WTC11 (cell line): Measurements from ENCODE around the gene PCNX4. TPM values are rescaled to one million over a fixed set of nuclear protein-coding genes. Genes with fewer than 3 reads are reported as not detected.

Source experiments
- ATAC-seq: fragments of 200-7000 bp; cut with Tn5 transposase; 2 replicates; pipeline ENCODE4 v1.10.0; 2021; ENCODE audit warnings: mild to moderate bottlenecking, moderate library complexity
- CTCF ChIA-PET: fragments of 300-600 bp; sonication (Branson Sonifier 250); formaldehyde crosslinking; loops from one replicate; lab custom pipeline; 2021; ENCODE audit warnings: antibody characterized with exemption; lab: Charles Lee
- POLR2A ChIA-PET: fragments of 350-600 bp; sonication (Branson Sonifier 250); formaldehyde crosslinking; loops from one replicate; lab custom pipeline; 2021; ENCODE audit warnings: antibody characterized with exemption; lab: Charles Lee
- DNase-seq: peaks from one replicate; pipeline ENCODE4 v3.0.0; 2021; ENCODE audit warnings: low spot score
- H3K27ac Mint-ChIP-seq: 2 replicates; pipeline ENCODE4 v1.8.0; 2021; ENCODE audit warnings: mixed read lengths
- H3K27me3 Mint-ChIP-seq: 2 replicates; pipeline ENCODE4 v1.8.0; 2021; ENCODE audit warnings: low read depth, mild to moderate bottlenecking, moderate library complexity, mixed read lengths
- H3K36me3 Mint-ChIP-seq: 2 replicates; pipeline ENCODE4 v1.8.0; 2021; ENCODE audit warnings: mixed read lengths
- H3K4me1 Mint-ChIP-seq: 2 replicates; pipeline ENCODE4 v1.8.0; 2022; ENCODE audit warnings: mixed read lengths
- H3K4me3 Mint-ChIP-seq: 2 replicates; pipeline ENCODE4 v1.8.0; 2021; ENCODE audit warnings: mild to moderate bottlenecking, moderate library complexity, mixed read lengths
- H3K9me3 Mint-ChIP-seq: 2 replicates; pipeline ENCODE4 v1.8.0; 2021; ENCODE audit warnings: mixed read lengths
- AR ChIP-seq: fragments of 250-450 bp; sonication (Bioruptor Pico); IDR thresholded peaks from 2 replicates; pipeline ENCODE4 v1.9.0; 2021; ENCODE audit warnings: mild to moderate bottlenecking
- ATF1 ChIP-seq: sonication (generic); formaldehyde crosslinking; IDR thresholded peaks from 2 replicates; pipeline ENCODE4 v1.8.1; 2023; ENCODE audit warnings: mild to moderate bottlenecking, moderate library complexity, missing genetic modification reagents
- ERG ChIP-seq: fragments of 250-450 bp; sonication (Bioruptor Pico); IDR thresholded peaks from 2 replicates; pipeline ENCODE4 v1.8.0; 2021; ENCODE audit warnings: mild to moderate bottlenecking
- ETV6 ChIP-seq: sonication (generic); formaldehyde crosslinking; IDR thresholded peaks from 2 replicates; pipeline ENCODE4 v1.8.1; 2022; ENCODE audit warnings: mild to moderate bottlenecking, missing genetic modification reagents
- FOXP4 ChIP-seq: sonication (generic); formaldehyde crosslinking; IDR thresholded peaks from 2 replicates; pipeline ENCODE4 v1.8.0; 2022; ENCODE audit warnings: mild to moderate bottlenecking, missing genetic modification reagents
- GRHL2 ChIP-seq: fragments of 250-450 bp; sonication (Bioruptor Pico); IDR thresholded peaks from 2 replicates; pipeline ENCODE4 v1.8.0; 2022; ENCODE audit warnings: mild to moderate bottlenecking, moderate library complexity; ENCODE audit not compliant: insufficient replicate concordance, severe bottlenecking
- HMGA2 ChIP-seq: fragments of 250-450 bp; sonication (Bioruptor Pico); IDR thresholded peaks from 2 replicates; pipeline ENCODE4 v1.4.0; 2021; ENCODE audit warnings: mild to moderate bottlenecking, moderate library complexity
- HMGXB4 ChIP-seq: sonication (generic); formaldehyde crosslinking; IDR thresholded peaks from 2 replicates; pipeline ENCODE4 v1.8.1; 2023; ENCODE audit warnings: mild to moderate bottlenecking, moderate library complexity, missing genetic modification reagents
- IRF2 ChIP-seq: sonication (generic); formaldehyde crosslinking; IDR thresholded peaks from 2 replicates; pipeline ENCODE4 v1.8.0; 2022; ENCODE audit warnings: low read depth, missing genetic modification reagents, borderline replicate concordance
- NFE2L1 ChIP-seq: sonication (generic); formaldehyde crosslinking; IDR thresholded peaks from 2 replicates; pipeline ENCODE4 v1.8.1; 2023; ENCODE audit warnings: missing genetic modification reagents
- NFYB ChIP-seq: sonication (generic); formaldehyde crosslinking; conservative IDR thresholded peaks from 2 replicates; pipeline ENCODE4 v1.8.0; 2022; ENCODE audit warnings: low read depth, missing genetic modification reagents
- SOX15 ChIP-seq: fragments of 250-450 bp; sonication (Bioruptor Pico); IDR thresholded peaks from 2 replicates; pipeline ENCODE4 v1.9.0; 2021; ENCODE audit warnings: mild to moderate bottlenecking
- TEAD1 ChIP-seq: sonication (generic); formaldehyde crosslinking; IDR thresholded peaks from 2 replicates; pipeline ENCODE4 v1.8.0; 2022; ENCODE audit warnings: mild to moderate bottlenecking, missing genetic modification reagents
- USF2 ChIP-seq: sonication (generic); formaldehyde crosslinking; IDR thresholded peaks from 2 replicates; pipeline ENCODE4 v1.8.1; 2023; ENCODE audit warnings: mild to moderate bottlenecking, missing genetic modification reagents, moderate library complexity
- ZNF138 ChIP-seq: sonication (generic); formaldehyde crosslinking; conservative IDR thresholded peaks from 2 replicates; pipeline ENCODE4 v1.8.1; 2022; ENCODE audit warnings: mild to moderate bottlenecking, moderate library complexity, missing genetic modification reagents
- ZNF425 ChIP-seq: fragments of 250-450 bp; sonication (Bioruptor Pico); conservative IDR thresholded peaks from 2 replicates; pipeline ENCODE4 v1.9.0; 2021; ENCODE audit warnings: mild to moderate bottlenecking
- ZNF532 ChIP-seq: fragments of 250-450 bp; sonication (Bioruptor Pico); IDR thresholded peaks from 2 replicates; pipeline ENCODE4 v1.9.0; 2021; ENCODE audit warnings: mild to moderate bottlenecking, borderline replicate concordance
- total RNA-seq: library from RNA; stranded (reverse); gene quantifications from 3 replicates; pipeline ENCODE4 v1.2.3, GENCODE V29; 2021

PCNX4 gene
- total RNA-seq, 1 experiment from 2014 or later: 31.7 TPM

- no peaks in the 10 kb centered on the region; the same call in none of the 2 replicates for H3K27me3 Mint-ChIP-seq
- TF ChIP-seq SOX15 (CRISPR knock-in tag): no peak
- peaks cover 3% of the 10 kb centered on the region; the same call in 1 of the 2 replicates for H3K36me3 Mint-ChIP-seq
- ChIA-PET POLR2A (no interaction called here), CTCF (no interaction called here)
- ATAC-seq (no peak), DNase-seq (no peak)
- H3K27ac Mint-ChIP-seq: no peak overlapping the region
- H3K4me3 Mint-ChIP-seq: no peak overlapping the region
- peaks cover 5% of the 10 kb centered on the region for H3K9me3 Mint-ChIP-seq
- H3K4me1 Mint-ChIP-seq: peaks cover 31% of the 10 kb centered on the region
Observed at GRCh38 chr14:60206249-60206670, 114.5 kb downstream of the PCNX4 start.

- Mint-ChIP-seq H3K4me1 (peaks cover 36% of the 10 kb centered on the region), H3K4me3 (no peak overlapping the region), H3K27me3 (no peaks in the 10 kb centered on the region; the same call in none of the 2 replicates), H3K27ac (no peak overlapping the region), H3K36me3 (no peaks in the 10 kb centered on the region), H3K9me3 (no peaks in the 10 kb centered on the region)
- ChIA-PET POLR2A (no interaction called here), CTCF (no interaction called here)
- DNase-seq (no peak), ATAC-seq (no peak)
- TF ChIP-seq ERG (CRISPR knock-in tag) (no peak), FOXP4 (CRISPR knock-in tag) (no peak), NFYB (CRISPR knock-in tag) (no peak), ETV6 (CRISPR knock-in tag) (no peak), ZNF425 (no peak), GRHL2 (no peak), ATF1 (no peak), AR (no peak), HMGXB4 (no peak), IRF2 (CRISPR knock-in tag) (no peak), HMGA2 (CRISPR knock-in tag) (no peak), NFE2L1 (CRISPR knock-in tag) (no peak), USF2 (no peak), TEAD1 (no peak), ZNF138 (no peak), ZNF532 (CRISPR knock-in tag) (no peak)
Observed at GRCh38 chr14:60206837-60207533, 115.3 kb downstream of the PCNX4 start.
